K562 (cell line): Measurements from ENCODE around the gene FKBP2. TPM values are rescaled to one million over a fixed set of nuclear protein-coding genes. Genes with fewer than 3 reads are reported as not detected.

ENCODE experiments used
- CHD1 ChIP-seq: fragments of 200-600 bp; sonication (generic); IDR thresholded peaks from one replicate; pipeline ENCODE4 v1.6.1; 2012; ENCODE audit warnings: mild to moderate bottlenecking, moderate library complexity, low read length, inconsistent platforms
- CHD7 ChIP-seq: fragments of 200-600 bp; sonication (generic); IDR thresholded peaks from one replicate; pipeline ENCODE4 v1.6.1; 2012; ENCODE audit warnings: mild to moderate bottlenecking, low read depth, low read length, inconsistent platforms
- CREB3L1 ChIP-seq: fragments of 450-650 bp; IDR thresholded peaks from 2 replicates; pipeline ENCODE4 v1.6.1; 2014; ENCODE audit warnings: low read depth, mild to moderate bottlenecking, moderate library complexity, borderline replicate concordance
- GATAD2B ChIP-seq: fragments of 450-650 bp; IDR thresholded peaks from 2 replicates; pipeline ENCODE4 v1.6.1; 2017; ENCODE audit warnings: mild to moderate bottlenecking, borderline replicate concordance
- GTF2A2 ChIP-seq: IDR thresholded peaks from 2 replicates; pipeline ENCODE4 v1.6.1; 2016; ENCODE audit warnings: mild to moderate bottlenecking, missing genetic modification characterization, missing compliant biosample characterization
- KHSRP ChIP-seq: fragments of 450-650 bp; IDR thresholded peaks from 2 replicates; pipeline ENCODE4 v1.6.1; 2017
- POLR2B ChIP-seq: fragments of 450-650 bp; IDR thresholded peaks from 2 replicates; pipeline ENCODE4 v1.6.1; 2018; ENCODE audit warnings: low read depth; ENCODE audit not compliant: partially characterized antibody
- SNAPC5 ChIP-seq: fragments of 250-450 bp; sonication (Bioruptor Pico); IDR thresholded peaks from 2 replicates; pipeline ENCODE4 v1.8.0; 2021; ENCODE audit warnings: moderate library complexity, mild to moderate bottlenecking, inconsistent platforms
- TAF9B ChIP-seq: fragments of 450-650 bp; IDR thresholded peaks from 2 replicates; pipeline ENCODE4 v1.6.1; 2018; ENCODE audit warnings: mild to moderate bottlenecking; ENCODE audit not compliant: partially characterized antibody
- THAP12 ChIP-seq: fragments of 250-450 bp; sonication (Bioruptor Pico); IDR thresholded peaks from 2 replicates; pipeline ENCODE4 v1.9.0; 2021; ENCODE audit warnings: mild to moderate bottlenecking, inconsistent platforms
- ZNF431 ChIP-seq: sonication (generic); formaldehyde crosslinking; IDR thresholded peaks from 2 replicates; pipeline ENCODE4 v1.8.0; 2022; ENCODE audit warnings: mild to moderate bottlenecking, missing genetic modification reagents
- polyA plus RNA-seq, 8 experiments: library from polyadenylated mRNA; depleted of rRNA in 4 of 8; stranded (reverse) in 5 of 8; unstranded in 3 of 8; fragments of >200 nt; fragmentation: Nextera tagmentation in 2 of 8; fragmentation: Illumina TruSeq in 1 of 8; extraction: Ambion mirVana in 2 of 8; extraction: Trizol in 1 of 8; gene quantifications; 2 replicates each; pipeline versions ENCODE4 v1.2.1 to v1.2.3, GENCODE V29; 2011 to 2014; ENCODE audit warnings: inconsistent platforms in 1 of 8, missing spikeins in 1 of 8
- total RNA-seq, 7 experiments: library from RNA; depleted of rRNA in 6 of 7; stranded (reverse); fragments of >200 nt in 6 of 7; fragmentation: Illumina TruSeq in 2 of 7; extraction: Trizol in 2 of 7; gene quantifications; 2 replicates each; pipeline versions ENCODE4 v1.2.1 to v1.2.3, GENCODE V29; 2011 to 2021; ENCODE audit warnings: low replicate concordance in 1 of 7

Gene FKBP2
- total and polyA plus RNA-seq, 9 of the 15 experiments (the other 6 are each of a cell fraction or from before 2014, with no cell fraction given), result 3.5 to 151 (median 58.1) TPM

- TF ChIP-seq TAF9B (peak; percentile 92), GTF2A2 (tag) (no peak), CHD1 (no peak), POLR2B (peak; percentile 86), ZNF431 (CRISPR knock-in tag) (no peak; the same call in 1 of the 2 replicates), GATAD2B (no peak; the same call in 1 of the 2 replicates), CHD7 (no peak), THAP12 (no peak), SNAPC5 (CRISPR knock-in tag) (no peak), CREB3L1 (peak; percentile 42; the same call in 1 of the 2 replicates), KHSRP (no peak)
These were observed 33.4 kb upstream of the FKBP2 start (continued) for GRCh38 chr11:64207256-64208085.
